HG02870 (cell line): ENCODE measurements around the gene TIMM9.
"Not testable (repeated sequence)": the region's sequence is repeated elsewhere in the genome, so short reads cannot be mapped to it uniquely, and the experiment has no call there.

Source experiments
- ATAC-seq: cut with Tn5 transposase; IDR thresholded peaks from one replicate; pipeline ENCODE4 v1.9.1; 2021; ENCODE audit warnings: mild to moderate bottlenecking, moderate library complexity; ENCODE audit not compliant: unreplicated experiment

Gene TIMM9, protein sequence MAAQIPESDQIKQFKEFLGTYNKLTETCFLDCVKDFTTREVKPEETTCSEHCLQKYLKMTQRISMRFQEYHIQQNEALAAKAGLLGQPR

GRCh38 chr14:58427281-58428117, at the start of gene TIMM9, which contains the start of gene KIAA0586:
Gene TIMM9, minus strand, starts transcription at chr14:58427531. Its CDS starts 15,586 bp downstream, at chr14:58411945.
Gene KIAA0586, plus strand, starts transcription at chr14:58427719. Its CDS starts 546 bp downstream, at chr14:58428265.
- ATAC-seq, result peak; percentile 89

- no peak for ATAC-seq
Observed at GRCh38 chr14:58476320-58476719, 49.0 kb upstream of the TIMM9 start.

DNA sequence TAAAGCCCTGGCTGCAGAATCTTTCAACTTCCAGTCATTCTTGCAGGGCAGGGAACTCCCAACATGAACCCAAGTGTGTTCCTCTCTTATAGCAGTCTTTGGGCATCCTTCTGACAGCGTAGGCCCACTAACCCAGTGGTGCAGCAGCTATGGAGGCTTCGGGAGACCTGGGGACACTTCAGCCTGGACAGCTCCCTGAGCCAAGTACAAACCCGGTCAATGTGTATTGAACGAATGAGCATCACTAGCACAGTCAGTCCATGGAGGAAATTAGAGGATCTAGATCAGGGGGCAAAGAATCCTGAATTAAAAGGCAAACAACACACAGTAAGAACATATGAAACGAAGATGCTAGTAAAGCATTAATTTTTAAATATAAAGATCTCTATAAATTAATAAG, 42.0 kb upstream of the TIMM9 start:
- no peak for ATAC-seq

DNA sequence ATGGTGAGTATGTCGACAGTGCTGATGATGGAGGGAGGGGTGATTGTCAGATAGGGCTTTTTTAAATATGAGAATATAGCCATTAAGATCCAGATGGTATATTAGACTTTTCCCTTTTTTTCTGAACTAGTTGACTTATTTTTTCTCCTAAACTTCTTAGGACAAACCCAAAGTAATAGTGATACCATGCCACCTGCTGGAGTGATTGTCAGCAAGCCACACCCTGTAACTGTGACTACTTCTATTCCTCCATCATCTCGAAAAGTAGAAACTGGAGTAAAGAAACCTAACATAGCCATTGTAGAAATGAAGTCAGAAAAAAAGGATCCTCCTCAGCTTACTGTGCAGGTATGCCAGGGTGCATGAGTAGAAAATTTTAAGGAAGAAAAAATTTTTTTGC, 40.2 kb upstream of the TIMM9 start:
- no peak for ATAC-seq

DNA sequence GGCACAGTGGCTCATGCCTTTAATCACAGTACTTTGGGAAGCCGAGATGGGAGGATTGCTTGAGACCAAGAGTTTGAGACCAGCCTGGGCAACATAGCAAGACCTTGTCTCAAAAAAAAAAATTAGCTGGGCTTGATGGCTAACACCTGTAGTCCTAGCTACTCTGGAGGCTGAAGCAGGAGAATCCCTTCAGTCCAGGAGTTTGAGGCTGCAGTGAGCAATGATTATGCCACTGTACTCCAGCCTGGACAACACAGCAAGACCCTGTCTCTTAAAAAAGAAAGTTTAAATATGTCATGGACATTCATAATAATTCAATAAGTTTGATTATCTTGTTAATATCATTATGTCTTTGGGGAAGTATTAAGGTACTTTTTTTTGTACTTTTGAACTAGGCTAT, 39.1 kb upstream of the TIMM9 start:
- ATAC-seq, result no peak

DNA sequence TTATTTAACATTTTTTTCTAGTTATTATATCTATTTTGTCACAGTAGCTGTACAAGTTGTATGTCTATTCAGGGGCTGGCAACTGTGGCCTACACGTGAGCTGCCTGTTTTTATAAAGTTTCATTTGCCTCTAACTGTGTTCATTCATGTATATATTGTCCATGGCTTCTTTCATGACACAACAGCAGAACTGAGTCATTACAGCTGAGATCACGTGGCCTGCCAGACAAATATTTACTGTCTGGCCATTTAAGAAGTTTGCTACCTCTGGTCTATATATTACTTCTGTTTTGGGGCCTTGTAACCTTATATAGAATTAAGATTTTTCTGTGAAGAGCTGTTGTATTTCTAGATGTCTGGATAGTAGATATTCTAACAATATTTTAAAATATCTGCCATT, 38.1 kb upstream of the TIMM9 start:
- ATAC-seq, result no peak

DNA sequence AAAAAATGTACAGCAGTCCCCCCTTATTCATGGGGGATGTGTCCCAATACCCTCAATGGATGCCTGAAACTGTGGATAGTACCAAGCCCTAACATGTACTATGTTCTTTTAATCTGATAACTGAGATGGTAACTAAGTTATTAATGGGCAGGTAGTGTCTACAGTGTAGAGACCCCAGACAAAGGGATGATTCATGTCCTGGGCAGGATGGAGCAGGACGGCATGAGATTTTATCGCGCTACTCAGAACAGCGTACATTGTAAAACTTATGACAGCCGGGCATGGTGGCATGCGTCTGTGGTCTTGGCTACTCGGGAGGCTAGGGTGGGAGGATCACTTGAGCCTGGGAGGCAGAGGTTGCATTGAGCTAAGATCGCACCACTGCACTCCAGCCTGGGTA, 37.3 kb upstream of the TIMM9 start:
- no peak for ATAC-seq

GRCh38 chr14:58463147-58463546, 35.8 kb upstream of the TIMM9 start:
- ATAC-seq, result no peak

- no peak for ATAC-seq
Observed at GRCh38 chr14:58460772-58461171, 33.4 kb upstream of the TIMM9 start.

DNA sequence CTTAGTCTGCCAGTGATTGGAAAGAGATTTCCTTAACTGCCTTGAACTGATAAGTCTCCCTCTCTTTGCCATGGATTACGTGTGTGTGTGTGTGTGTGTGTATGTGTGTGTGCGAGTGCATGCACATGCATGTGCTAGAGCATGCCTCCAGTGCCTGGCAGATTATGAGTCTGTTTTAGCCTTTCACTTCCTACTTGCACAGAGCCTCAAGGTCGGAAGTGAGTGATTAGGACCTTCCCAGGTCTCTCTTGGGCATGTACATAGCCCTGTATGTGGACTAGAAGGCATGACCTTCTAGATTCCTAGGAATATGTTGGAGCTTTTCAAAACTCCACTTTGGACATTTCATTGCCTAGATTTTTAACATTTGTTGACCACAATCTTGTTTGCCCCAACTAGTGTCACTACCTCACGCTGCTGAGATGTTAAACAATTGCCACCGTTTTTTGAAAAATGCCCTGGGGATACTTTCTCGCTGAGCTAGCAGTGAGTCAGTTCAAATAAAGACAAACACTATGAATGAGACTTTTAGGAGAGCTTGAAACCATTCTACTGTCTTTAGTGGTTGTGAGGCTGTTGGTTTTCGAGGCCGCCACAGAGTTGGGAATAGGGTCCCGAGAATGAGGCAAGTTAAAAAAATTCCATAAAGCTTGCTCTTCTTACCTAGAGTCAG, 28.4 kb upstream of the TIMM9 start:
- ATAC-seq, result no peak

DNA sequence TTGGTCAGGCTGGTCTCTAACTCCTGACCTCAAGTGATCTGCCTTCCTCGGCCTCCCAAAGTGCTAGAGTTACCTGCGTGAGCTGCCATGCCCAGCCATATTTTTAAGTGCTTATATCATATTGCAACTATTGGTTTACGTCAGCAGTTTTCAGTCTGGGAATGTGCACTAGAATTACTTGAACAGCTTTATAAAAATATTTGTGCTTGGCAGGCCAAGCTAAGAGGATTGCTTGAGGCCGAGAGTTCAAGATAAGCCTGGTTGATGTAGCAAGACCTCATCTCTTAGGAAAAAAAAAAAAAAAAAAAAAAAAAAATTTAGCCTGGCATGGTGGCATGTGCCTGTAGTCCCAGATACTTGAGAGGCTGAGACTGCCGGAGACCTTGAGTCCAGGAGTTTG, 17.3 kb upstream of the TIMM9 start:
- ATAC-seq, result no peak

DNA sequence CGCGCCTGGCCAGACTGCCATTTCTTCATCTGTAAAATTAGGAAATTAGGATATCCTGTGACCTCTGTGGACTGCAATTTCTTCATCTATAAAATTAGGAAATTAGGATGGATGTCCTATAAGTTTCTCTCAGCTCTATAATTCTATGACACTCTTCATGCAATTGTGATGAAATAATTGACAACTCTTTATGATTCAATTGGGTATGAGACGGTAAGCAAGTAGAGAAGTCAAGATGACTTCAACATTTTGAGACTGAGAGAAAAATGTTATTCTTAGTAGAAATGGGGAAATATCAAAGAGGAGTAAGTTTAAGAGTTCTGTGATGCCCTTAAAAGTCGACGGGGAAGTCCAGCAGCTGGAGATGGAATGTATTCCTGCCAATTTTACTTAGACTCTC, 12.1 kb upstream of the TIMM9 start:
- ATAC-seq, result no peak

DNA sequence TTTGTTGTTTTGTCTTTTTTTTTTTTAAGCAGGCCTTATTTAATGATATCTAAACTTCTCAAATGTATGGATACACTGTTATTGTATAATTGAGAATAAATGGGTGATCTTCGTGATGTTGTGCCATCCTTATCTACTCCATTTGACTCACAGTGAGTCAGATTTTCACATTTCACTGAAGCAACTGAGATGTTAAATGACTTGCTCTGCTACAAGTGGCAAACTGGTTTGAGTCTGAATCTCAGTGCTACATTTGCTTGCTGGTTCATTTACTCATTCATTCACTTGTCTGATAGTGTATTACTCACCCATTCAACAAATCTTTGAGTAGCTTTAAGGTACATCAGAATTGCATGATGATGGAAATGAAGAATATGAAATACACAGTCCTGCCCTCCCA, 2.8 kb upstream of the TIMM9 start:
- ATAC-seq, result no peak

- ATAC-seq, result no peak
Observed at GRCh38 chr14:58428118-58428683, 870 bp upstream of the TIMM9 start.

- ATAC-seq, result no peak
Observed at GRCh38 chr14:58426670-58427280, 556 bp downstream of the TIMM9 start.

DNA sequence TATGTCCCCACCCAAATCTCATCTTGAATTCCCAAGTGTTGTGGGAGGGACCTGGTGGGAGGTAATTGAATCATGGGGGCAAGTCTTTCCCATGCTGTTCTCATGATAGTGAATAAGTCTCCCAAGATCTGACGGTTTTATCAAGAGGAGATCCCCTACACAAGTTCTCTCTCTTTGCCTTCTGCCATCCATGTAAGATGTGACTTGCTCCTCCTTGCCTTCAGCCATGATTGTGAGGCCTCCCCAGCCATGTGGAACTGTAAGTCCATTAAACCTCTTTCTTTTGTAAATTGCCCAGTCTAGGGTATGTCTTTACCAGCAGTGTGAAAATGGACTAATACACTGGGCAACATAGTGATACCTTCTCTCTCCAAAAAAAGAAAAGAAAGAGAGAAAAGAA, 10.4 kb downstream of the TIMM9 start:
- ATAC-seq, result not testable (repeated sequence)

DNA sequence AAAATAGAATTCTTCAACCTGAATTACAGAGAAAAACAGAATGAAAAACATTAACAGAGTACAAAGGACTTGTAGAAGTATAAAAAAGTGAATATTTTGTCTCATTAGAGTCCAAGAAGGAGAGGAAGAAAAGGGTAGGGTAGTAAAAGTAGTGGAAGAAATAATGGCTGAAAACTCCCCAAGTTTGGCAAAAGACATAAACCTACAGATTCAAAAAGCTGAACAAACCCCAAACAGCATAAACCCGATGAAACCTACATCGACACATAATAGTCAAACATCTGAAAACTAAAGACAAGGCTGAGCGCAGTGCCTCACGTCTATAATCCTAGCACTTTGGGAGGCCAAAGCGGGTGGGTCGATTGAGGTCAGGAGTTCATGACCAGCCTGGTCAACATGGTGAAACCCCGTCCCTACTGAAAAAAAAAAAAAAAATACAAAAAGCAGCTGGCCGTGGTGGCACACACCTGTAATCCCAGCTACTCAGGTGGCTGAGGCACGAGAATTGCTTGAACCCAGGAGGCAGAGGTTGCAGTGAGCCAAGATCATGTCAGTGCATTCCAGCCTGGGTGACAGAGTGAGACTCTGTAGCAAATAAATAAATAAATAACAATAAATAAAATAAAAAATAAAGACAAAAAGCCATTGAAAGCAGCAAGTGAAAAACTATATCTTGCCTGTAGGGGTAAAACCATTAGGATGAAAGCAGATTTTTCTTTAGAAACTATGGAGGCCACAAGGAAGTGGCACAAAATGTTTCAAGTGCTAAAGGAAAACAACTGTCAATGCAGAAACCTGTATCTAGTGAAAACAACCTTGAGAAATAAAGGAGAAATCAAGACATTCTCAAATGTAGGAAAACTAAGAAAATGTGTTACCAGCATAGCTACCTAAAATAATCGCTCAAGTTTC, 11.4 kb downstream of the TIMM9 start:
- ATAC-seq, result no peak

DNA sequence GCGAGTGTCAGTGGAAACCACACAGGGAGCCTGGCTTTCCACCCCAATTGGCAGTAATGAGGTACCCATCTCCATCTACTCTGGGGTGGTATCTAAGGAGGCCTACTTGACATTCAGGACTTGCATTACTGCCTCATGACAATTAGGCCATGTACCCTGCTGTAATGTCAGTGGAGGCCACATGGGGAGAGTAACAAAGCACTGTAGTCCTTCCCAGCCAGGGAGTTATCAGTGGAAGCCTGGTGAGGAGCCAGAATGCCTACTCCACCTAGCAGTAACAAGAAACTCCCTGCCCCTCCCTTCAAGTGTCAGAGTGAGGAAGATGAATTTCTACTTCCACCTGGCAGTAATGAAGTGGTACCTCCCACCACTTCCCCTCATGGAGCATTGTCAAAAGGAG, 12.5 kb downstream of the TIMM9 start:
- ATAC-seq, result no peak

- ATAC-seq, result no peak
Observed at GRCh38 chr14:58408681-58409215, 18.6 kb downstream of the TIMM9 start.

GRCh38 chr14:58401587-58401986, 25.7 kb downstream of the TIMM9 start:
- ATAC-seq, result no peak
